Natural killer cell (primary cell): ENCODE measurements around the gene PDE6B. TPM values are rescaled to one million over a fixed set of nuclear protein-coding genes. Genes with fewer than 3 reads are reported as not detected.

Source experiments
- ATAC-seq, 3 donors: fragments of 150-1000 bp in 2 of 3; fragments of 200-7000 bp in 1 of 3; cut with Tn5 transposase; 1 replicate in 1 of 3; 2 replicates in 2 of 3; pipeline ENCODE4 v1.10.0; 2021; ENCODE audit warnings: mild to moderate bottlenecking in 2 of 3, moderate library complexity in 2 of 3
- DNase-seq, 2 donors: peaks; one replicate each; pipeline versions ENCODE4 v3.0.0 to v3.0.0-alpha.2; 2013 to 2021; ENCODE audit warnings: mixed read lengths in 1 of 2
- H3K27ac ChIP-seq: one replicate; pipeline ENCODE4 v1.5.1; 2013; ENCODE audit warnings: mild to moderate bottlenecking, low read length
- H3K27me3 ChIP-seq: one replicate; pipeline ENCODE4 v1.6.1; 2013; ENCODE audit warnings: low read length; ENCODE audit not compliant: control insufficient read depth, insufficient read depth
- H3K36me3 ChIP-seq: one replicate; pipeline ENCODE4 v1.6.1; 2013; ENCODE audit warnings: low read length; ENCODE audit not compliant: control insufficient read depth, insufficient read depth
- H3K4me1 ChIP-seq: one replicate; pipeline ENCODE4 v1.6.1; 2013; ENCODE audit warnings: low read length; ENCODE audit not compliant: control insufficient read depth, insufficient read depth
- H3K4me3 ChIP-seq: one replicate; pipeline ENCODE4 v1.5.1; 2013; ENCODE audit warnings: low read length
- H3K9me3 ChIP-seq: one replicate; pipeline ENCODE4 v1.6.1; 2013; ENCODE audit warnings: low read length; ENCODE audit not compliant: control insufficient read depth, insufficient read depth
- H3K27ac Mint-ChIP-seq, 2 donors: one replicate each; pipeline ENCODE4 v1.8.0; 2022; ENCODE audit warnings: mild to moderate bottlenecking in 2 of 2, mixed read lengths in 2 of 2, moderate library complexity in 1 of 2
- H3K27me3 Mint-ChIP-seq, 2 donors: one replicate each; pipeline ENCODE4 v1.8.0; 2022; ENCODE audit warnings: low read depth in 2 of 2, mixed read lengths in 2 of 2
- H3K36me3 Mint-ChIP-seq: one replicate; pipeline ENCODE4 v1.8.0; 2022; ENCODE audit warnings: mixed read lengths
- H3K4me1 Mint-ChIP-seq, 2 donors: one replicate each; pipeline ENCODE4 v1.8.0; 2022; ENCODE audit warnings: mixed read lengths in 2 of 2
- H3K4me3 Mint-ChIP-seq: one replicate; pipeline ENCODE4 v1.8.0; 2022; ENCODE audit warnings: mild to moderate bottlenecking, moderate library complexity, mixed read lengths
- H3K9me3 Mint-ChIP-seq, 2 donors: one replicate each; pipeline ENCODE4 v1.8.0; 2022; ENCODE audit warnings: mixed read lengths in 2 of 2
- CTCF ChIP-seq: fragments of 200-600 bp; IDR thresholded peaks from one replicate; pipeline ENCODE4 v1.8.0; 2022; ENCODE audit warnings: antibody characterized with exemption
- WGBS: methylation state at CpG from one replicate; pipeline ENCODE4 v1.1.7; 2013; ENCODE audit warnings: missing lambda C conversion rate; ENCODE audit not compliant: insufficient coverage; 5-methylcytosine and 5-hydroxymethylcytosine counted together
- intact Hi-C: fragments of 100-400 bp; cut with micrococcal nuclease; formaldehyde crosslinking; loops from one replicate; pipeline ENCODE4 v1.14.2; 2022
- total RNA-seq, 4 donors: library from RNA; stranded (reverse); fragments of 120-200 nt in 1 of 4; gene quantifications; one replicate each; pipeline versions ENCODE4 v1.2.3 to v1.2.4, GENCODE V29; 2013 to 2022

Gene PDE6B
- total RNA-seq, 3 donors from 2014 or later (not counting 1 experiment from before 2014, with no cell fraction given): 15.8 to 18.8 (median 17.2) TPM

GRCh38 chr4:658681-659667, 33.6 kb downstream of the PDE6B start:
- H3K27ac Mint-ChIP-seq: no peak overlapping the region
- peaks cover 0 to 2% of the 10 kb centered on the region in 2 donors for H3K9me3 Mint-ChIP-seq
- TF ChIP-seq CTCF: no peak
- Histone ChIP-seq H3K9me3 (no peaks in the 10 kb centered on the region), H3K4me1 (peaks cover 11% of the 10 kb centered on the region), H3K36me3 (no peaks in the 10 kb centered on the region), H3K27me3 (no peaks in the 10 kb centered on the region), H3K4me3 (no peak overlapping the region), H3K27ac (no peak overlapping the region)
- no peak for ATAC-seq
- H3K4me1 Mint-ChIP-seq: peaks cover 0 to 7% of the 10 kb centered on the region in 2 donors
- intact Hi-C loops: no loop called here
- 96% methylated on average over 32 of the region's 32 CpGs for WGBS
- no peaks in the 10 kb centered on the region for H3K27me3 Mint-ChIP-seq
- no peaks in the 10 kb centered on the region for H3K36me3 Mint-ChIP-seq
- no peak overlapping the region for H3K4me3 Mint-ChIP-seq
- no peak for DNase-seq

- peaks cover 0 to 2% of the 10 kb centered on the region in 2 donors for H3K9me3 Mint-ChIP-seq
- H3K9me3 ChIP-seq: no peaks in the 10 kb centered on the region
- no peak for DNase-seq
- H3K4me3 ChIP-seq: no peak overlapping the region
- H3K36me3 ChIP-seq: no peaks in the 10 kb centered on the region
- no peak for TF ChIP-seq CTCF
- no peak overlapping the region for H3K27ac ChIP-seq
- H3K4me1 Mint-ChIP-seq: peaks cover 5 to 13% of the 10 kb centered on the region in 2 donors
- no peaks in the 10 kb centered on the region for H3K27me3 Mint-ChIP-seq
- intact Hi-C loops: no loop called here
- peak overlapping the region; percentile 28 for H3K4me3 Mint-ChIP-seq
- ATAC-seq: no peak
- H3K36me3 Mint-ChIP-seq: no peaks in the 10 kb centered on the region
- H3K4me1 ChIP-seq: peaks cover 20% of the 10 kb centered on the region
- H3K27ac Mint-ChIP-seq: no peak overlapping the region
- 99% methylated on average over 6 of the region's 8 CpGs for WGBS
- no peaks in the 10 kb centered on the region for H3K27me3 ChIP-seq
Observed at GRCh38 chr4:659851-660250, 34.5 kb downstream of the PDE6B start.

- no peak for DNase-seq
- peaks cover 0 to 2% of the 10 kb centered on the region in 2 donors for H3K9me3 Mint-ChIP-seq
- H3K4me1 ChIP-seq: peaks cover 24% of the 10 kb centered on the region
- no peaks in the 10 kb centered on the region for H3K27me3 ChIP-seq
- H3K27ac Mint-ChIP-seq: no peak overlapping the region
- H3K36me3 Mint-ChIP-seq: no peaks in the 10 kb centered on the region
- H3K36me3 ChIP-seq: no peaks in the 10 kb centered on the region
- TF ChIP-seq CTCF: no peak
- H3K27ac ChIP-seq: no peak overlapping the region
- ATAC-seq: no peak
- WGBS: 94% methylated on average over 10 of the region's 10 CpGs
- H3K4me1 Mint-ChIP-seq: peaks cover 5 to 17% of the 10 kb centered on the region in 2 donors
- no peaks in the 10 kb centered on the region for H3K9me3 ChIP-seq
- no peak overlapping the region for H3K4me3 ChIP-seq
- H3K4me3 Mint-ChIP-seq: no peak overlapping the region
- intact Hi-C loops: no loop called here
- H3K27me3 Mint-ChIP-seq: no peaks in the 10 kb centered on the region
Observed at GRCh38 chr4:660401-660800, 35.0 kb downstream of the PDE6B start.
